SU-DHL-6 (cell line): ENCODE data around the gene LRRK1.

Experiments
- H2AFZ ChIP-seq: fragments of 200-600 bp; sonication (generic); 2 replicates; pipeline ENCODE4 v1.6.1; 2014; ENCODE audit warnings: low read depth, mild to moderate bottlenecking, moderate library complexity, mixed read lengths, antibody characterized with exemption, low read length; ENCODE audit not compliant: severe bottlenecking
- H3F3A ChIP-seq: fragments of 200-600 bp; shearing (Covaris generic); 2 replicates; pipeline ENCODE4 v1.6.0; 2016; ENCODE audit warnings: antibody characterized with exemption, mild to moderate bottlenecking; ENCODE audit not compliant: insufficient read depth
- H3K27ac ChIP-seq: fragments of 200-600 bp; sonication (generic); 2 replicates; pipeline ENCODE4 v1.5.1; 2016; ENCODE audit warnings: low read depth, mild to moderate bottlenecking, low read length, moderate library complexity, mixed read lengths
- H3K27me3 ChIP-seq: fragments of 200-600 bp; sonication (generic), shearing (Covaris generic); 2 replicates; pipeline ENCODE4 v1.6.0; 2014; ENCODE audit warnings: mild to moderate bottlenecking, low read length
- H3K36me3 ChIP-seq: fragments of 200-600 bp; sonication (generic); 2 replicates; pipeline ENCODE4 v1.6.1; 2014; ENCODE audit warnings: mild to moderate bottlenecking, low read length, mixed read lengths
- H3K4me2 ChIP-seq: fragments of 300-600, 200-600 bp; shearing (Covaris generic), sonication (generic); 2 replicates; pipeline ENCODE4 v1.6.0; 2014; ENCODE audit warnings: low read length, low read depth, mild to moderate bottlenecking; ENCODE audit not compliant: poor library complexity, severe bottlenecking
- H3K4me3 ChIP-seq: fragments of 200-600 bp; sonication (generic); 2 replicates; pipeline ENCODE4 v1.5.1; 2014; ENCODE audit warnings: antibody characterized with exemption, low read length, mild to moderate bottlenecking, mixed read lengths; ENCODE audit not compliant: insufficient read depth, poor library complexity, severe bottlenecking
- H3K79me2 ChIP-seq: fragments of 200-600 bp; sonication (generic); 2 replicates; pipeline ENCODE4 v1.6.1; 2014; ENCODE audit warnings: mild to moderate bottlenecking, low read length, moderate library complexity; ENCODE audit not compliant: insufficient read depth
- H3K9ac ChIP-seq: fragments of 200-600 bp; sonication (generic); 2 replicates; pipeline ENCODE4 v1.7.0; 2014; ENCODE audit warnings: mild to moderate bottlenecking, low read length
- H3K9me2 ChIP-seq: fragments of 200-600 bp; sonication (generic); replicated peaks from 2 replicates; pipeline ENCODE4 v1.6.1; 2014; ENCODE audit warnings: low read length; ENCODE audit not compliant: insufficient read depth
- H3K9me3 ChIP-seq: fragments of 200-600 bp; sonication (generic); 2 replicates; pipeline ENCODE4 v1.6.1; 2014; ENCODE audit warnings: low read length, mixed read lengths; ENCODE audit not compliant: insufficient read depth
- H4K20me1 ChIP-seq: fragments of 200-600 bp; sonication (generic); 2 replicates; pipeline ENCODE4 v1.6.1; 2014; ENCODE audit warnings: low read depth, mild to moderate bottlenecking, antibody characterized with exemption, low read length, moderate library complexity, mixed read lengths
- CTCF ChIP-seq: fragments of 200-600 bp; sonication (generic); IDR thresholded peaks from one replicate; pipeline ENCODE4 v1.5.1; 2017; ENCODE audit warnings: antibody characterized with exemption, mild to moderate bottlenecking, low read length, moderate library complexity; ENCODE audit not compliant: insufficient read depth, poor library complexity, severe bottlenecking
- EZH2phosphoT487 ChIP-seq: fragments of 200-600 bp; sonication (generic), shearing (Covaris generic); conservative IDR thresholded peaks from 2 replicates; pipeline ENCODE4 v1.6.1; 2018; ENCODE audit warnings: mild to moderate bottlenecking, antibody characterized with exemption, low read length, moderate library complexity, mixed read lengths

Gene LRRK1

GRCh38 chr15:100988297-100988696, 69.1 kb downstream of the LRRK1 start:
- Histone ChIP-seq H4K20me1 (0 out of 2 replicates have a peak, but pooled peaks cover 6% of the 10 kb centered on the region), H3K4me2 (no peak overlapping the region), H3K9me2 (no peaks in the 10 kb centered on the region), H3K9me3 (no peaks in the 10 kb centered on the region), H3K4me3 (no peak overlapping the region), H2AFZ (no peak overlapping the region), H3K9ac (no peak overlapping the region), H3K36me3 (peaks cover 62% of the 10 kb centered on the region), H3K27me3 (no peaks in the 10 kb centered on the region), H3K79me2 (peaks cover 59% of the 10 kb centered on the region), H3F3A (peaks cover 35% of the 10 kb centered on the region), H3K27ac (no peak overlapping the region)
- TF ChIP-seq EZH2phosphoT487 (no peak), CTCF (no peak)

GRCh38 chr15:100988857-100989256, 69.7 kb downstream of the LRRK1 start:
- no peak overlapping the region for H3K27ac ChIP-seq
- no peak overlapping the region for H3K9ac ChIP-seq
- H3K9me3 ChIP-seq: no peaks in the 10 kb centered on the region
- H3K9me2 ChIP-seq: no peaks in the 10 kb centered on the region
- peaks cover 62% of the 10 kb centered on the region for H3K36me3 ChIP-seq
- H3K27me3 ChIP-seq: no peaks in the 10 kb centered on the region
- peaks cover 59% of the 10 kb centered on the region for H3K79me2 ChIP-seq
- H3F3A ChIP-seq: peaks cover 35% of the 10 kb centered on the region
- H3K4me2 ChIP-seq: no peak overlapping the region
- H2AFZ ChIP-seq: no peak overlapping the region
- H4K20me1 ChIP-seq: peaks cover 8% of the 10 kb centered on the region; the same call in 1 of the 2 replicates
- TF ChIP-seq EZH2phosphoT487 (no peak), CTCF (no peak)
- H3K4me3 ChIP-seq: no peak overlapping the region

- Histone ChIP-seq H3K27ac (no peak overlapping the region), H3K27me3 (no peaks in the 10 kb centered on the region), H3K9me2 (no peaks in the 10 kb centered on the region), H3K4me2 (no peak overlapping the region), H4K20me1 (peaks cover 11% of the 10 kb centered on the region; the same call in 1 of the 2 replicates), H3K9me3 (no peaks in the 10 kb centered on the region), H3K79me2 (peaks cover 40% of the 10 kb centered on the region), H2AFZ (no peak overlapping the region), H3F3A (peaks cover 28% of the 10 kb centered on the region), H3K9ac (no peak overlapping the region), H3K36me3 (peaks cover 68% of the 10 kb centered on the region), H3K4me3 (no peak overlapping the region)
- TF ChIP-seq EZH2phosphoT487: no peak
- no peak for TF ChIP-seq CTCF
Observed at GRCh38 chr15:100994597-100995446, 75.7 kb downstream of the LRRK1 start.
